EL (cell line): ENCODE data around the gene CYP27A1.
"Not testable (repeated sequence)": the region's sequence is repeated elsewhere in the genome, so short reads cannot be mapped to it uniquely, and the experiment has no call there.

ENCODE experiments used
- DNase-seq: peaks from one replicate; pipeline ENCODE4 v3.0.0-alpha.2; 2016

CYP27A1 gene

GRCh38 chr2:218781691-218782527 lies at the start of gene CYP27A1:
CYP27A1 (plus strand) TSS chr2:218782147; CDS start chr2:218782183, 36 bp downstream.
- DNase-seq: peak; percentile 40

DNA sequence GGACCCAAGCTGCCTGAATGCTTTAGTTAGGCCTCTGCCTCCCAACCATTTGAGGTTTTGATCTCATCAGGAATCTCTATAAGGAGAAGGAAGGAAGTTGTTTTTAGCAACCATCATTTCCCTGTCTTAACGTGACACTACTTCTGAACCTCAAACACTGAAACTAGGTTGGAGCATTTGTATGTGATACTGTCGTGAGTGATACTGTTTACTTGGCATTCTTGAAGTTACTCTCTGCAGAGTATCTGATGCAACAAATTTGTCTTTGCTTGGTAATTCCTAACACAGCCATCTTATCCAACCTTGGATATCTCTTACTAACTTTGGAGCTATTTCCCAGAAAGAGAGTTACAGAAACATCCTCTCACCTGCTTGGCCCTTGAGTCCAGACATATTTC lies 49.2 kb upstream of the CYP27A1 start:
- DNase-seq: no peak

DNA sequence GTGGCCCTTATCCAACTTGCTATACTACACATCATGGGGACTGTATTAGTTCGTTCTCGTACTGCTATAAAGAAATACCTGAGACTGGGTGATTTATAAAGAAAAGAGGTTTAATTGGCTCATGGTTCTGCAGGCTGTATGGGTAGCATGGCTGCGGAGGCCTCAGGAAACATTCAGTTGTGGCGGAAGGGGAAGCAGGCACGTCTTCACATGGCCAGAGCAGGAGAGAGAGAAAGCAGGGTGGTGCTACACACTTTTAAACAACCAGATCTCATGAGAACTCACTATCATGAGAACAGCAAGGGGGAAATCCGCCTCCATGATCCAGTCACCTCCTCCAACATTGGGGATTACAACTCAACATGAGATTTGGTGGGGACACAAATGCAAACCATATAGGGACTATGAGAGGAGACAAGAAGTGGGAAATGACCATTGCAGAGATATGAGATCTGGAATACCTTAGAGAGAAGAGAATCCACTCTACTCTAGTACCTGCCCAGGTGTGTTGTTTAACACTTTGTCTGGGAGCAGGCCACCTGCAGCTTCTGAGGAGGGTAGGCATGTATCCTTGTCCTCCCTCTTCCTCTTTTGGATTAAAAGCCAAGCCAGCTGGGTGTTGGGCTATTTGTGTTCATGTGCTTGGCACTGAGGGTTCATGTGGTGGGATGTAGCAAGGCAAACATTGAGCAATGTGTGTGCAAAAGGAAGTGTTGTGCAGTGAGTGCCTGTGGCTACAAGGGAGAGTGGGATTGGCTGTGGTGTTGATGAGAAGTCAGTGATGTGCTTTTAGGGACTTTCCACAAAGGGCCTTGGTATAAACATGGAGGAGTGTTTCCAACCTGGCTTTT lies 48.6 kb upstream of the CYP27A1 start:
- peak; percentile 71 for DNase-seq

DNA sequence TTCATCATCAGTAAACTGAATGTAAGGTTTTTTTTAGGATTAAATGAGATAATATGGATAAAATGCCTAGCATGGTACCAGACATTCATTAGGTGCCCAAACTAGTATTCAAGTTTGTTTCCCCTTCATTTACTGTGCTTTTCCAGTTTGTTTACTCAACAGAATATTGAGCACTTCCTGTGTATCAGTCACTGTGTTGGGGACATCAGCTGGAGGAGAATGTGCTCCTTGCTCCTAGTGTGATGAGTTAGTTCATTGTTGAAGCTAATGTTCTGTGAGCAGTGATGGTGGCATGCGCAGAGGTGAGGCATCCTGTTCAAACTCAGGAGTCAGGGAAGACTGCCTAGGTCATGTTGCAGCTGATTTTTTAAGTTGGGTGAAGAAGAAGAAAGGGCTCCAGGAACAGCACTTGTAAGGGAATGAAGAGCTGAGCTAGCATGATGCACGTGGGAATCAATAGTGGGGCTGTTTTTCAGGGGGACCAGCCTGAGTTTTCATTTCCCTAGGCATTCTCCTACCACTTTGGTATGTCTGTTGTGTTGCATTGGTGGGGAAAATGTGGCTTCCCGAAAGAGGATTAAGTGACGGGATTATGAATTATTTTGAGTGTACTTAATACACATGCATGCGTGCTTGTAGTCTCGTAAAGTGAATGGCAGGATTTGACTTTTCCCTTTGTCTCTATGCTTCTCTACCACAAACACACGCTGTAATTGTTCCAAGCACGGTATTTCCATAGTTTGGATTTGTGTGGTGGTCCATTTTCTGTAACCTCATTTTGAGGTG lies 47.6 kb upstream of the CYP27A1 start:
- peak; percentile 15 for DNase-seq

GRCh38 chr2:218736531-218736930 lies 45.4 kb upstream of the CYP27A1 start:
- DNase-seq: no peak

DNA sequence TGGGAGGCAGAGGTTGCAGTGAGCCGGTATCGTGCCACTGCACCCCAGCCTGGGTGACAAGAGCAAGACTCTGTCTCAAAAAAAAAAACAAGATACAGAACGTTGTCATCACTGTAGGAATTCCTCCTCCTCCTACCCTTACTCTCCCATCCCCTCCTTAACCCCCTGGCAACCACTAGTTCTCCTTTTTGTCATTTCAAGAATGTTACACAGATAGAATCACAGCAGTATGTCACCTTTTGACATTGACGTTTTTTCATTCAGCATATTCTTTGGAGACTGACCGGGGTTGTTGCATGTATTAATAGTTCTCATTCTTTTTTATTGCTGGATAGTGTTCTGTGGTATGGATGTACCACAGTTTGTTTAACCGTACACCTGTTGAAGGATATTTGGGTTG lies 38.9 kb upstream of the CYP27A1 start:
- no peak for DNase-seq

GRCh38 chr2:218744615-218745014 lies 37.3 kb upstream of the CYP27A1 start:
- DNase-seq: no peak

DNA sequence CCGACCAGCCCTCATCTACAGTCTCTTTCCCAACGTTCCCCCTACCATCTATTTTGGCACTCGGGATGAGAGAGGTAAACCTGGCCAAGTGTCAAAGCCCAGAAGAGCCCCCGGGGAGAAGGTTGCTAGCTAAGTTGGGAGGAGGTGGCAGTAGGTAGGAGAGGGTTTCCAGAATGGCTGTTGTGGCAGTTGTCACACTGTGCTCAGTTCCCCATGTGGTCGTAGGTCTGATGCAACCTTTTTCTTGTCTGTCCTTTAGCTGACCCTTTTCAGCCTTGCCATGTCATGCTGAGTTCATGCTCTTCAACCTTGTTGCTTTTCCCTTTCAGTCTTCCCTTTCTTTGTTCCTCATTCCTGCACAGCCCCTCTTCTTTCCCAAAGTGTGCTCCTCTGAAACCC lies 36.8 kb upstream of the CYP27A1 start:
- no peak for DNase-seq

DNA sequence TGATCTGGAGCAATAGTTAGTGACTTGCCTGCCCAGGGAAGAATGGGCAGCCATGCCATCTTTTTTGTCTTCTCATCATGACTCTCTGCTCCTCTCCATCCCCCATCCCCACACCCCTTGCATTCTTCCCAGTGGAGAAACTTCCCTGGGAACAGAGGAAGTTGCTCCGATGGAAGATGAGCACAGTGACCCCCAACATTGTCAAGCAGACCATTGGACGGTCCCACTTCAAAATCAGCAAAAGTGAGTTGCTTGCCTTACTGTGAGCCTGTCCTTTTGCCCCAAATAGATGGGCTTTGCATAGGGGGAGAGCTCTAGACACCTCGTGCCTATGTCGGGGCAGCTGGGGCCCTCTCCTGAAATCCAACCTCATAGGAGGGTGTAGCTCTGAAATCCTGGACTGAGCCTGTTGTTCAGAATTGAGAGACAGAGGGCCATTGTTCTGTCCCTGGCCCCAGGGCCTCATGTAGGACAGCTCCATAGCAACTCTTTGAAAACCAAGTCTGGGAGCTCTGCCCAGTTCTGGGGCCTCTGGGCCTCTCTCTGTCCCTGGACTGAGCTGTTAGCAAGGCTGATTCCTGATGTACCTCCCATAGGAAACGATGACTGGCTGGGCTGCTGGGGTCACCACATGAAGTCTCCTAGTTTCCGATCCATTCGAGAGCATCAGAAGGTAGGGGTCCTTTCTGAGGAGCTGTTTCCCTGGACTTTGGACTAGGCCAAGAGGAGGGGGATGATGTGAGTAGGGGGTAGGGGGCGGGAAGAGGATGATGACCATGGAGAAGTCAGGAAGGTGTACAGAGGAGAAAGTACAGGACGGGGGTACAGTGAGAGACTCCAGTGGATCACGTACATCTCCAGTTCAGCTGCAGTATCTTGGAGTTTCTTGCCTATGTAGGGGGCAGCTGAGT lies 36.1 kb upstream of the CYP27A1 start:
- no peak for DNase-seq

GRCh38 chr2:218746470-218746795 lies 35.5 kb upstream of the CYP27A1 start:
- DNase-seq: no peak

- no peak for DNase-seq
Measured at GRCh38 chr2:218746960-218747359, 35.0 kb upstream of the CYP27A1 start.

DNA sequence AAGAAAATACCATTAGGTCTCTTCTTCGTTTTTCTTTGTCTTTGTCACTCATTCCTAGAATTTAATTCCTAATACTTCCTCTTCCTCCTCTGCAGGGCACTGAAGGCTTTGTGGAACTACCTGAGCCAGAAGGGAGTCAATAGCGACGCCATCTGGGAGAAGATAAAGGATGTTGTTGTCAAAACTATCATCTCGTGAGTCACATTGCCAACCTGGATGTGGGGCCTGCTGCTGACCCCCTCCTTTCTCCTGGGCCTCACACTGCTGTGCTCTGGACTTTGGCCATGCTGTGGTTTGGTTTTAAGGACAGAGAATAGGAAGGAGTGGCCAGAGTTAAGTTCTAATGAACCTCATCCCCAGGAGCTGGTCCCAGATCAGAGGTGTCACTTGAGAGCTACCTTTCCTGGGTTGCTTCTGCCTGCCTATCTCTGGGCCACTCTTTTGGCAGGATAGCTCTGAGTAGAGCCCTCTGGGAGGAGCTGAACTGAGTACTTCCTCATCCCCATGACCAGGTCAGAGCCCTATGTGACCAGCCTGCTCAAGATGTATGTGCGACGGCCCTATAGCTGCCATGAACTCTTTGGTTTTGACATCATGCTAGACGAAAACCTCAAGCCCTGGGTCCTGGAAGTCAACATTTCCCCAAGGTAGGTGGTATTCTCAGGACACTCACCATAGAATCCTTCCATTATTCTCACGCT lies 33.1 kb upstream of the CYP27A1 start:
- DNase-seq: no peak

GRCh38 chr2:218754201-218754600 lies 27.7 kb upstream of the CYP27A1 start:
- DNase-seq: no peak

GRCh38 chr2:218754781-218755180 lies 27.2 kb upstream of the CYP27A1 start:
- no peak for DNase-seq

GRCh38 chr2:218755198-218755566 lies 26.8 kb upstream of the CYP27A1 start:
- no peak for DNase-seq

DNA sequence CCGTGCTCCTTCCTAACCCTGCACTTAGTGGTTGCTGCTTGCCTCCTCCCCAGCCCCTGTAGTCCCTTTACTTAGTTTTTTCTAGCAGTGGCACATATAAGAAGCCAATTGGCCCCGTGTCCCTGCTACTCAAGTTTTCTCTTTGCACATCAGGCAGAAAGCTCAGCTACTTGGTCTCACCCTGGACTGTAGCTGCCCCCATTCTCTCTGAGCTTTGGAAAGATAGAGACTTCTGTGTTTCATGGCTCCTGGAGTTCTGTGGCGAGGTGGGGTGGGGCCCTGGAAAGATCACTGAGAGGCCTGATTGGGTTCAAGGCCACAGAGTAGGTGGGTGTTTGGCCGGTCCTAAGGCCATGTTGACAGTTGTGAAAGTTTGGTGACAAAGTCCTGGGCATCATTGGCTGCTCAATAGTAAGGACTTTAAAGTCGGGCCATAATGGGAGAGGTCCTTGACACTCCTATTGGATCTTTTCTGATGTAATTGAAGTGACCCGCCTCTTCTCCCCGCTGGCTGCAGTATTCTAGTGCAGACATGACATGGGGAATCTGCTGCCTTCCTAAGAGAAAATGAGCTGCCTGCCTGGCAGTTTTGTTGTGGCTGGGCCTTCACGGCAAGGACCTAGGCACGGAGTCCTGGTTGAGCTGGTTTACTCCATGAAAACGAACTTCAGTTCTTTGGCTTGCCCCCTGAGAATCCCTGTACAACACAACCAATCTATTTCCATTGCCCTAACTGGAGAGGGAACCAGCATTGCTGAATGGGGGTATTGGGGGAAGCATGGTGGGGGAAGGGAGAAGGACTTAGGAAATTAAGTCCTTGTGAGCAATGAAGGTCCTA lies 26.2 kb upstream of the CYP27A1 start:
- DNase-seq: no peak

DNA sequence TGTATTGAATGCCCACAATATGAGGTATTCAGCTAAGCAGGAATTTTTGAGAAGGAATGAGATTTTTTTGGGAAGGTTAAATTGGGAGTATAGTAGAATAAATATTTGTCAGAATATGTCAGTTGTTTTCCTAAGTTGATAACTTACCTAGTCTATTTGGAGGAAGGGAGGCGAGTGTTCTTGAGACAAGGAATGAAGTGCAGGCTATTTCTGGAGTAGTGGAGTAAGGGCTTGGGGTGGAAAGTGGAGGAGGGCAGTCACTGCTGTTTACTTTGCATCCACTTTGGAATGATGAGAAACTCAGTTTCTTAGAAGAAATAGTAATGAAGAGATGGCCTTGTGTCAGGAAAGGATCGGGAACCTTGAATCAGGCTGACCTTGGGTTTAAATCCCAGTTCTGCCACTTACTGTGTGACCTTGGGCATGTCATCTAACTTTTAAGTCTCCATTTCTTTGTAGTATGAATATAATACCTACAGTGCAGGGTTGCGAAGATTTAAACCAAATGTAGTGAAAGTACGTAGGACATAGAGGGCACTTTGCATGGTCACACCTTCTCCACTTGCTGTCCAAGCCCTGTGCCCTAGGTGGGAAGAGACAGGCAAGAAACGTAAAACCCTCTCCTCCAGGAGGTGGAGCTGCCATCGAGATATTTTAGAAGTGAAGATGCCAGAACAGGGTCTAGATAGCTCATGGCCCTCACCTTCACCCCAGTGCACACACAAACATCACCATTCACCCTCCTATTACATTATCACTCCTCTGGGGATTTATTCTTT lies 25.2 kb upstream of the CYP27A1 start:
- DNase-seq: no peak

DNA sequence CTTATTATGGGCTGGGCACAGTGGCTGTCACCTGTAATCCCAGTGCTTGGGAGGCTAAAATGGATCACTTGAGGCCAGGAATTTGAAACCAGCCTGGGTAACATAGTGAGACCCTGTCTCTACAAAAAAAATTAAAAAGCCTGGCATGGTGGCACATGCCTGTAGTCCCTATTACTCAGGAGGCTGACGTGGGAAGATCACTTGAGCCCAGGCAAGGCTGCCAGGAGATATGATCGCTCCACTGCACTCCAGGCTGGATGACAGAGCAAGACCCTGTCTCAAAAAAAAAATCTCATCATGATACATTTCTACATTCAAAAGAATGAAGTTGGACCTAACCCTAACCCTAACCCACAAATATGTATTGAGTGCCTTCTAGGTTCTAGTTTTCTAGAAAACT lies 20.2 kb upstream of the CYP27A1 start:
- DNase-seq: no peak

DNA sequence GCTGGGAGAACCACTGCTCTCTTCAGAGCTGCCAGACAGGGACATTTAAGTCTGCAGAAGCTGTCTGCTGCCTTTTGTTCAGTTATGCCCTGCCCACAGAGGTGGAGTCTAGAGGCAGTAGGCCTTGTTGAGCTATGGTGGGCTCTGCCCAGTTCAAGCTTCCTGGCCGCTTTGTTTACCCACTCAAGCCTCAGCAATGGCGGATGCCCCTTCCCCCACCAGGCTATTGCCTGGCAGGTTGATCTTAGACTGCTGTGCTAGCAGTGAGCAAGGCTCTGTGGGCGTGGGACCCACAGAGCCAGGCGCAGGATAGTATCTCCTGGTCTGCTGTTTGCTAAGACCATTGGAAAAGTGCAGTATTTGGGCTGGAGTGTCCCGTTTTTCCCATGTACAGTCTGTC lies 9.2 kb upstream of the CYP27A1 start:
- not testable (repeated sequence) for DNase-seq

GRCh38 chr2:218773881-218774280 lies 8.1 kb upstream of the CYP27A1 start:
- DNase-seq: no peak
